Cerebellar cortex (tissue), 1 donor: ENCODE results near the gene CD83.

Experiments used
- DNase-seq: peaks from one replicate; pipeline ENCODE4 v3.0.0-alpha.2; 2015; ENCODE audit warnings: low spot score

Gene CD83

DNA sequence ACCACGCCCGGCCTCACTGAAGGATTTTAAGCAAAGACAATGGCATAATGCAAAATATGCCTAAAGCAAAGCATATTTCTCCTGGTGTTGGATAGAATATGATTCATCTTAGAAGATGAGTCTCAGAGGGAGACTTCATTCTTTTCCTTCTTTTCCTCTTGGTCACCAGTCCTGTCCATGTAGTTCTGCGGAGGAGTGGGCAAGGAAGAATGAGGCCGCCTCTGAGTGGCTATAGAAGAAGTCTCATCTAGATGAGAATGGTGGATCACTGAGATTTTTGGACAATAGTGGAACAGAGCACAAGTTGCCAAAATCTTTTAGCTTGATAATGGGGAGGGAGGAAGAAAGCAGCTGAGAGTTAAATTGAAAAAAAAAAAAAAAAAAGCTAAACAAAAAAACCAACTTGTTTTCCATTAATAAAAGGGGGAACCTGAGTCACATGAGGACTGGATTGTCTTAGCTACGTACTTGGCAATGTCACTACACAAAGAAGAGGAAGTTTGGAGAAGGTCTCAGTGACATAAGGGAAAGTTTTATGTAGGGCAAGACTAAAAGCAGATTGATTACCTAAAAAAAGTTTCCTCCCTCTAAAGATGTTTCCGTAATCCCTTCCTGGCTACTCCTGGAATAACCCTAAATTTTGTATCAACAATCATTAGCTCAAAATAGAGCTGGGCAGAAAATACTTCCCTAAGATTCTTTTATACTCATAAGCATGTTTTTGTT, 6.0 kb downstream of the CD83 start:
- DNase-seq = no peak

DNA sequence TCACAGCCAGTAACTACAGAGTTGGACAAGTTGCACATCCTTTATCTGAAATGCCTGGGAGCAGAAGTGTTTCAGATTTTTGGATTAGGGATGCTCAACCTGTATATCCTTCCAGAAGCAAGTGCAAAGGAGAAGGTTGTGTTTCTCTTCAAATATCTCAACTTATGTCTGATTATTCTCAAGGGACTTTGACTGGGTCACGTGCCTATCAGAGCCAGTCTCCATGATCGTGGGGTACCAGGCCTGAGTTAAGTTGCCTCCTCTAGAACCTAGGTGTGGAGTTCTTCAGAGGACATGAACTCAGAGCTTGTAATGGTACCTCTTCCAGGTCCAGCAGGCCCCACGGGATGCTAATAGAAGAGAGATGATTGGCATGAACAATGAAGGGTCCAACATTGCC, 7.8 kb downstream of the CD83 start:
- DNase-seq = no peak

DNA sequence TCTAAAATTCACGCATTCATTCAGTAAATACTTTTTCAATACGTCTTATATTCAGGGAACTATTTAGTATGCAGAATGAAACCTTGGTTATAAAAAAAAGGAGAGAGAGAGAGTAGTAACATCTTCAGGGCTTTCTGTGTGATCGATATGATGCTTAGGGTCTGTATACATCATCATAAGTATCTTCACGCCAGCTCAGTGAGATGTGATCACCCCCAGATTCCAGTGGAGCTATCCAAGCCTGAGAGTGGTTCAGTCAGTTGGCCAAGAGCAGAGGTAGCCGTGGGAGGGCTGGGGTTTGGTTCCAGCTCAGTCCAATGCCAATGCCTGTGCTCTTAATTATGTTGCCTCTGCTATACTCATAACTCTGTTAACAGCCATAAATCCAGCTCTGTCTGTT, 8.6 kb downstream of the CD83 start:
- DNase-seq = peak; percentile 75

DNA sequence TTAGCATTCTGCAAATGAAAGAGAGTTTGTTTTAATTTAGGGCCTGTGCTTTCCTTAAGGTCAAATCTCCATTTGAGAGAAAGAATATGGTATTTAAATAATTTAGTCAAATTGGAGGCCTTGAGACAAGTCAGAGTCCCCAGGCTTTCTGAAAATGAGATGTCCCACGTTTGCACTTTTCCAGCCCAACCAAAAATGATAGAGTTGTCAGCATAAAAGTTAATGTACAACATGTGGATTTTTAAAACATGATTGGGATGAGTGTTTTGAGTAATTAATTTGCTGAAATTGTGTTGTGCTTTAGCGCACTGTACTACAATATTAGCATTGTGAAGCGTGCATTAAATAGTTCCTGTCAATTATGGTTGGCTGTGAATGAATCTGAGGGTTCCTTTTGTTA, 10.0 kb downstream of the CD83 start:
- DNase-seq = no peak

- DNase-seq = no peak
These were observed 10.4 kb downstream of the CD83 start for GRCh38 chr6:14128012-14128411.

GRCh38 chr6:14128746-14129145, 11.2 kb downstream of the CD83 start:
- no peak for DNase-seq

GRCh38 chr6:14129575-14129974, 12.0 kb downstream of the CD83 start:
- peak; percentile 90 for DNase-seq

GRCh38 chr6:14130435-14131075, 13.0 kb downstream of the CD83 start:
- no peak for DNase-seq

DNA sequence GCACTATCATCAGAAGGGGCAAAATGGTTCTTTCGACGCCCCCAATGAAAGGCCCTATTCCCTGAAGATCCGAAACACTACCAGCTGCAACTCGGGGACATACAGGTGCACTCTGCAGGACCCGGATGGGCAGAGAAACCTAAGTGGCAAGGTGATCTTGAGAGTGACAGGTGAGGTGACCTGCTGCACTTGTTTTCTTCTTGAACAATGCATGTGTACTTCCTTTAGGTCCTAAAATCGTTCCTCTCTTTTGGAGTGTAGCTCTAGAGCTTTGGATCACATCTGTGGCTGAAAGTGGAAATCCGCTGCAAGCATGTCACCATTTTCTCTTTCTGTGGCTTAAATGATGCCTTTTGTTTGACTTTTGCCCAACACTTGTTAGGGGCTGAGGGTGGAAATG, 14.0 kb downstream of the CD83 start:
- DNase-seq = no peak

DNA sequence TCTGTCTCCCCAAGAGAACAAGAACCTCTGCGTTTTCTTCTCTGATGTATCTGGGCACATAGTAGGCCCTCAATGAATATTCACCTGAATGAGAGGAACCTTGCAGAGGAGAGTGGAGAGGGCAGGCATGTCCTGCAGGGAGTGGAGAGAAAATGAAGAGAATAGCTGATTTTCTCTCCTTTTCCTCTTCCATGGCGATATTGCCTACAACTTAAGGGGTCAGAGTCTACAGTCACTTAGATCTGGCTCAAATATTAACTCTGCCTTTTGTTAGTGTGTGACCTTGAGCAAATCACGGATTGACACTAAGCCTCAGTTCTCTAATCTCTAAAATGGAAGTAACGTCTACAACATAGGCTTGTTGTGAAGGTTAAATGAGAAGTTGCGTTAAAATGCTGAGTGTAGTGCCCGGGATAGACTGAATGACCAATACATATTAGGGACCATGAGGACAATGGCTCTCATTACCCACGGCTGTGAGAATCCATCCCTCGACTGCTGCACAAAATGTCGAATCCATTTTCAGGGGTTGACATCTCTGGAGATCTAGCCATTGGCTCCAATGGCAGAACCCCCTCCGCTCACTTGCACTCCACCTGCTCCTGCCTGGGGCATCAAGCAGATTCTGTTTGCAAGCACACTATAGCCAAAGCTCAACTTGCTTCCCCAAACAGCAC, 14.8 kb downstream of the CD83 start:
- DNase-seq = no peak

DNA sequence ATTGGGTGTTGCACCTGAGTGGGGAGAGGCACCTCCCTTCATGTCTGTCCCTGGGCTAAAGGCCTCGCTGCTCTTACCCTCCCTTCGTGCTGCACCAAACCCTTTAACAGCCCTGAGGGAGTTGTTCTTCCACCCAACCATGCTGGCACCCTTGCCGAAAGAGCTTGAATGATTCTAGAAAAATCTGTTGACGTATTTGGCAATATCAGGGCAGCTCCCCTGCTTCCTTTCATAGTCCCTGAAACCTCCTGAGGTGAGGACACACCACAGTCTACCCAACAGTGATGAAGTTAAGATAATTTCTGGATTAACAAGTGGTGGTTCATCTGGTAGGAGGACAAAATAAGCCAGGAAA, 15.3 kb downstream of the CD83 start:
- no peak for DNase-seq

DNA sequence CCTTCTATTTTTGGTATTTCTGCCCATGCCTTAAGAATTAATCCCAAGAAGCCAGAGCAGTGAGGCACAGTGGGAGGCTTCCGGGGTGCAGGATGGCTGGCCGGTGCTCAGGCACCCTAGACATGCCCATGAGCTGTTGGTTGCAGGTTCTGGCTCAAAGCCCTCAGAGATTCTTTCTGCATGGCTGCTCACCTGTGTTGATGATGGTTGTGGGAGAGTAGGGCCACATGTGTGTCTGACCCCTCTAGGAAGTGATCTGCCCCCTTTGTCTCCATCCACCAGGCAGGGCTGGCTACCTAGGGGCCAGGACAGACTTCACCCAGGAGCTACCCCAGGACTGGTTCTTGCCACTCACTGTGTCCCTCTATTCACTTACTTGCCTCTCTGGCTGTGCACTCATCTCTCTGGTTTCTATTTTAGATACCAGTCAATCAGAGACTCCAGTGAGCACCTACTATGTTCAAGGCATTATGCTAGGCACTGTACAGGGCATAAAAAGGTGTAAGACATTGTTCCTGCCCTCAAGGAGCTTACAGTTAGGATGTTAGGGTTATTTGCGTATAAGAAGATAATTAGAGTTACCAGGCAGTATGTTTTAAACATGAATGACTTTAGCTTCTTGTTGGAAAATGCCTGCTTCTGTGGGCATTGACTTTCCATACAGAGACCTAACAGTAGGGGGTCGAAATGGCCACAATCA, 16.8 kb downstream of the CD83 start:
- no peak for DNase-seq

GRCh38 chr6:14135893-14136539, 18.4 kb downstream of the CD83 start:
- no peak for DNase-seq

DNA sequence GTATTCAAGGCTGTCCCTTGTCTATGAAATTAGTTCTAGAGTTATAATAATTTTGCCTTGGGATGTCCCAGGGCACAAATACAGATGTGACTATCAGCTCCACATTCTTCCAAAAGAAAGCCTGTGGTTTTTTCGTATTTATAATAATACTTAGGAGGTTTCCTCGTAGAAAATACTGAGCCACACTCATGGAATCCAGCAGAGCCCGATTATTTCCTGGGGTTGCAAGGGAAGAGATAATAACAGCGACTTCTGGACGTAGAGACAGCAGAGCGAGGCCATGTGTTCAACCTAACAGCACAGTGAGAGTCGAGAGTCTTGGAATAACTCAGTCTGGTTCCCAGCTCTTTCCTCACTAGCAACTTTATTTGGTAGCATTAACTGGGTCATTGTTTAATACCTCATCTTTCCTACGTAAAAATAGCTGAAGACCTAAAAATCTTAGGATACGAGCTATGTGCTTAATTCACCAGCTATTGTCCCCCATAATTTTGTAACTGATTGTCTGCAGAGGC, 21.2 kb downstream of the CD83 start:
- DNase-seq = no peak

DNA sequence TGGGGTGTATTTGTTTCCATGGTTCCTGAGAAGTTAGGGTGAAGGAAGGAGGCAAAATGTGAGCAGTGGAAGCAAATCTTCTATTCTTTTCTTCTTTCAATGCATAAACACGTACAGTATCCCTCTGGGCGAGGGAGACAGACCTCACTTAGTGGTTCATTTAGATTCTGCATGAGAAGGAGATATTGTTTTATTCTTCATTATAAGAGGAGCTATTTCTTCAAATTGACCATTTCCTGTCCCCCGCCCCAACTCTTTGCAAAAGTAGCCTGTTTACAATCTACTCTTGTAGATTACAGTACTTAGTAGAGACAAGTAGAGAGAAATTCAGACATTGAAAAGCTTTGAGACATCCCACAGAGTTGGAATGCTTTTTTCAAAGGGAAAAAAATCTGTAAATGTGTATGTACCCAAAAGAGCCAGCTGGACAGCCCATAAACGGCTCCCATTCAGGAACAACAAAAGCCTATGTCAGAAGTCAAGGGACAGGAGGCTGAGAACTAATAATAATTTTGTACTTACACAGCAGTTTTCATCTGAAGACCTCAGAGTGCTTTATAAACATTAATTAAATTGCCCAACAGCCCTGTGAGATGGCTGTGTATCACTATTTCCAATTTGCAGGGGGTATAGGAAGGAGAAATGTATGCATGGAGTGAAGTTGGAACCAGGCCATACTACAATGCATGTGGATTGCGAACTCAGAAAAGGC, 23.9 kb downstream of the CD83 start:
- DNase-seq = no peak

DNA sequence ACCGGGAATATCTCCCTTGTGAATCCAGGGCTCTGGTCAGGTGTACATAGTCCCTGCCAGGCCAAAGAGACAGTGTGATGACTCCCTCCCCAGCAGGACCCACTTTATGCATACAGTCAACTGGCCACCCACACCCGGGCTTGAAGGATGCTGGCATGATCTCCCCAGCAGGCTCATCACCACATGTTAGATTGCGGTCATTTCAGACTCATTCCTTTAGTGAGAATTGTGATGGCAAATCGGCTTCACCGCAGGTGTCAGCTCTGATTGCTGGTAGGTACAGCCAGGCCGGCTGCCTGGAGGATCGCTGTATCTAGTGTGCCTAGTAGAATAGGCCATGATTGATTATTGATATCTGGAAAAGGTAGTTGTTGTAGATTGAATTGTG, 24.5 kb downstream of the CD83 start:
- peak; percentile 27 for DNase-seq

GRCh38 chr6:14142511-14143223, 25.1 kb downstream of the CD83 start:
- DNase-seq = no peak

- DNase-seq = no peak
These were observed 25.7 kb downstream of the CD83 start for GRCh38 chr6:14143305-14143704.

GRCh38 chr6:14144678-14145113, 27.1 kb downstream of the CD83 start:
- DNase-seq = peak; percentile 55

- no peak for DNase-seq
These were observed 29.0 kb downstream of the CD83 start for GRCh38 chr6:14146506-14147096.
